GM18520 (cell line): ENCODE measurements around the gene ADGRL1.
"Not testable (repeated sequence)": the region's sequence is repeated elsewhere in the genome, so short reads cannot be mapped to it uniquely, and the experiment has no call there.

Experiments used
- ATAC-seq: cut with Tn5 transposase; IDR thresholded peaks from one replicate; pipeline ENCODE4 v1.9.1; 2021; ENCODE audit not compliant: unreplicated experiment

The ADGRL1 gene

GRCh38 chr19:14218620-14219330 is 12.8 kb upstream of the ADGRL1 start:
- ATAC-seq, result no peak

- not testable (repeated sequence) for ATAC-seq
Observed at GRCh38 chr19:14217886-14218285, 11.9 kb upstream of the ADGRL1 start.

- no peak for ATAC-seq
Observed at GRCh38 chr19:14214580-14214979, 8.6 kb upstream of the ADGRL1 start.

- ATAC-seq, result not testable (repeated sequence)
Observed at GRCh38 chr19:14210182-14210581, 4.2 kb upstream of the ADGRL1 start.

- ATAC-seq, result not testable (repeated sequence)
Observed at GRCh38 chr19:14209401-14209800, 3.4 kb upstream of the ADGRL1 start.

DNA sequence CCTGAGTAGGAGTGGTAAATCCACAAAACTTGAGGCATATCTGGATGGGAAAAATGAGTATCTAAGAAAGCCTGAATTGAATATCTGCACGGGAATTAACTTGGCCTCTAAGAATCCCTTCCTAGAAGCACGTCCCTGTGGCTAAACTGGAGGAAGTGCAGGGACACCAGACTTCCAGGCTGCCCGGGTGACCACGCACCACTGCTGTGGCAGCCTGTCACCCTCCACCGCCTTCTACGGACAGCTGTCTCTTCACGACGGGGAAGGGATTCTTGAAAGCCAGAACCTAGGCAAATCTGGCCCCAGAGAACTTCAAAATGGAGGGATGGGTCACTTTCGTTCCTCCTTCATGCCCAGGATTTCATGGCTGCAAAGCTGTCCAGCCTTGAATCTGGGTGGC is 2.5 kb upstream of the ADGRL1 start:
- not testable (repeated sequence) for ATAC-seq

DNA sequence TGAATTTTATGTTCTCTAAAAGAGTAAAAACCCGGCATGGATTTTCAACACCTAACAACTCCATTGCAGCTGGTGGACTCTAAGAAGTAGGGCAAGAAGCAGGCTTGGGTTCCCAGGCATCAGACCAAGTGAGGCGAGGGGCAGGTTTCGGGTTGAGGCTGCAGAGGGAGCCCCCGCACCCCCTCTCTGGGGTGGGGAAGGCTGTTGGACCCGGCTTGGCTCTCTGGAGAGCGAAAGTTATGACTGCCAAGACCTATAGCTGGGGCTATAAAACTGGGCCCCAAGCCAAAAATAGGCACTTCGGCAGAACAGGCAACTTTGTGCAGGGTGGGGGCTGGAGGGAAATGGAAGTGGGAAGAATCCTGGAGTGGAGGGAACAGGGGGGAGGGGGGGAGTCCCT is 1.8 kb upstream of the ADGRL1 start:
- not testable (repeated sequence) for ATAC-seq

DNA sequence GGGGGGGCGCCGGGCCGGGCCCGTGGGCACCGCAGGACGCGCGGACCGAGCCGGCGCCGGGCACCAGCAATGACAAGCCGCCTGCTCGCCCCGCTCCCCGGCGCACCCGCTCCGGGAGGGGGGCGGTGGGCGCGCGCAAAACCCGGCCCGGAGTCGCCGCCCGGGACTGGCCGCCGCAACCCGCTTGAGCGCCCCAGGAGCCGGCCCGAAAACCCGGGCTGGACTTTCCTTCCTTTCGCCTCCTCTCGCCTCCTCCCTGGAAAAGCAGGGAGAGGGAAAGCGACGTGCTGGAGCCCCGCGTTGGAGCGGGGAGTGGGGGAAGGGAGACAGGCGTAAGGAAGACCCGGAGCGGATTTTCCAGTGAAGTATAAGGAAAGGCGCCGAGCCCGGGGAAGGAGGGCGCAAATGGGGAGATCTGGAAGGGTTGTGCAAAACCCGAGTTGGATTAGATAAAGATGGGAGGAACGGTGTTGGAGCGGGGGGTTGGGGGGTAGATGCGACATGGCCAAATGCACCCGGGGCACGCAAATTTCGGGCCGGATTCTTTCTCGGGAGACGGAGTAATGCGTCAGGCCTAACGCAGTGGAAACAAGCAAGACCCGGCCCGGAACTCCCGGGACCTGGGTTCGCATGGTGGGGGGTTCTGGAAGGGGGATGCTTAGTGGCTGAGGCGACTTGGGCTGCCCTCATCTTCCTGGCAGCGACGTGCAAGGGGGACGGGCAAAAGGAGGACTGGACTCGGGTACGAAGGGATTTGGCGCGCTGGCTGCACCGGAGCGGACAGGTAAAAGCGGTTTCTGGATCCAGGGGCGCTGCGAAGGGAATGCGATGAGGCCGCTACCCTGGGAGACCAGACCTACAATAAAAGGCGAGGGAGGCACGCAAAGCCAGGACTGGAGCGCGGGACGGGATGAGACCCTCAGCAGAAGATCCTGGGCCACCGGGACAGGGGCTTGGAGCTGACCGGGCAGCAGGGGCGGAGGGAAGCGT is 1.1 kb upstream of the ADGRL1 start:
- not testable (repeated sequence) for ATAC-seq

DNA sequence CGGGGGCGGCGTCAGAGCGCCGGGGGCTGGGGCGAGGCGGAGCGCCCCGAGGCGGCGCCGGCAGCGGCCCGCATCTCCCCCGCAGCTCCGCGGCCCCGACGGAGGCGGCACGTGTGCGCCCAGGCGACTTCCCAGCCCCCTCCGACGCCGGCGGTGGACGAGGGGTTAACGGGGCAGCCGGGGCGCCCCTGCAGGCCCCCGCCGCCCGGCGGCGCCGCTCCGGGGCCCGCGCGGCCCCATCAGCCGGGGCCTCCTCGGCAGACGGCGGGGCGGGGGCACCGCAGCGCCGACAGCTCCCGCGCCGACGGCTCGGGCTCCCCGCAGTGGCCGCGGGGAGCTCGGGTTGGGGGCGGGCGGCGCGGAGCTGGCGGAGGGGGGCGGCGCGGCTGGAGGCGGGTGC is 339 bp upstream of the ADGRL1 start:
- not testable (repeated sequence) for ATAC-seq

DNA sequence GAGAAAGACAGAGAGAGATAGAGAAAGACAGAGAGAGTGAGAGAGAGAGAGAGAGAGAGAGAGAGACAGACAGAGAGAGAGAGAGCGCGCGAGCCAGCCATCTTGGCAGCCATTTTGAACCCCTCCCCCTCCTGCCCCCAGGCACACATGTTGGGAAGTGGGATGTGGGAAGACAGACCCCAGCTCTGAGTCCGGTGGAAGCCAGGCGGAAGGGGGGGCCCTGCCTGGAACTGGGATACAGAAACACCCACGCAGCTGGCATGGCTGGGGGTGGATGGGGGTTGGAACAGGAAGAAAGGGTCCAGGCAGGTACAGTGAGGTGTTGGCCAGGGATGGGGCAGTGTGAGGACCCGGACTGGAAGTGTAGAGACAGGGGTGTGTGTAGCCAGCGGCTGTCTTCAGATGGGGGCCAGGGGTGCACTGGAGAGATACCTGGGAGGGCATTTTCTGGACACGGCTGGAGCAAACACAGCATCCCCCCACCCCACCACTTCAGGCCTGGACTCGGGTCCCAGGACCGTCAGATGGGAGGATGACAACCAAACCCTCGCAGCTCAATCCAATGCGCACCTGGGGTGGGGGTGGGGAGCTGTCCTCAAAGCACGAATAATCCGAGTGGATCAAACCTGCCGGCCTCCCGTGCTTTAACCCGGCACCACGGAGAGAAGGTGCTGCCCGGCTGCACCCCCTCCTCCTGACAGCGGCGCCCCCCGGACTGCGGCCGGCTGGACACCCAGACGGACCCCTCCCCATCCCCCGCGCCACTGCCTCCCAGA is 1.1 kb downstream of the ADGRL1 start:
- not testable (repeated sequence) for ATAC-seq

DNA sequence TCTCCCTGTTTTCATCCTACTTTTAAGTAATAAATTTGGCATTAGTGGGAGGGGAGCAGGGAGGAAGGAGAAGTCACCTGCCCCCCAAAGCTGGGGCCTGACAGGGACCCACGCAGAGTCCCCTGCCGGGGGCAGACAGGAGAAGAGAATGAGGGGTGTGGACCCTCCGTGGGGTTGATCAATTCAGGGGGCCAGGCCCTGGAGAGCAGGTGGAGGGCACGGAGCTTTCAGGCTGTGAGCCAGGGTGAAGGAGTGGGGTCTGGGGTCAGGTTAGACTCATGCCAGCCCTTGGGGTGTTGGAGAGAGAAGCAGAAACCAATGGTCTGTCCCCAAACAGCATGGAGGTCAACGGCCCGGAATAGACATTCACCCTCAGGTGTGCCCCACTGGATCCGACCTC is 1.8 kb downstream of the ADGRL1 start:
- ATAC-seq, result not testable (repeated sequence)

DNA sequence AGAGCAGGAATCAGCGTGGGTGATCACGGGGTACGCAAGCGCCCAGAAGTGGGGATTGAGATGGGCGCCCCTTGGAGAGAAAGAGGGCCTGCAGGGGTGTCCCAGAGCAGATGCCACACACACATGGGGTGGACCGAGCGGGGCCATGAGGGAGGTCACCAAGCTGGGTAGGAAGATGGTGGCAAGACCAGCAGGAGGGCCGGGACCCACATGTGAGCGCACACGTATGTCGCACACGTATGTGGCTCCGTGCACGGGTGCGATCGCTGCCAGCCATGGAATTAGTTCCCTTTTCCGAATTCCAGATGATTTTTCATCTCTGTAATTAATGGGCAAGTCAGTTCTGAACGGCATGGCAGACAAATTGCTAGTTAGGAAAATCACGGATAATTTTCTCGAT is 2.2 kb downstream of the ADGRL1 start:
- not testable (repeated sequence) for ATAC-seq

DNA sequence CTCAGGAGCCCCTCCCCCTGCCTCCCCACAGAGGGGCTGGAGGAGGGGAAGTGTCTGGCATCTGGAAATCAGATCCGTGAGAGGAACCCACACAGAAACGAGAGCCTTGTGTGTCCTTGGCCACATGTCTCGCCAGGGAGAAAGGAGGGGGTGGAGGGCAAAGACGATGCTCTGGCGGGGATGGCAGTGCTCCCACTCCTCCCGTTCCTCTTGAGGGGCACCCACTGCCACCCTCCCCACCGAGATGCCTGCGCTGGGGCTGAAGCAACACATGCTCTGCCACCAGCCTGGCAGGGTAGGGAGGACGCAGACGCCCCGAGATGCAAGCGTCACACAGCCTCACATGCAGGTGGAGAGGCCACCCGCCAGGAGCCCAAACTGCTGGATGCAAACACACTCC is 2.8 kb downstream of the ADGRL1 start:
- no peak for ATAC-seq

GRCh38 chr19:14201481-14201880 is 4.5 kb downstream of the ADGRL1 start:
- ATAC-seq, result not testable (repeated sequence)

- not testable (repeated sequence) for ATAC-seq
Observed at GRCh38 chr19:14200147-14200841, 5.7 kb downstream of the ADGRL1 start.

DNA sequence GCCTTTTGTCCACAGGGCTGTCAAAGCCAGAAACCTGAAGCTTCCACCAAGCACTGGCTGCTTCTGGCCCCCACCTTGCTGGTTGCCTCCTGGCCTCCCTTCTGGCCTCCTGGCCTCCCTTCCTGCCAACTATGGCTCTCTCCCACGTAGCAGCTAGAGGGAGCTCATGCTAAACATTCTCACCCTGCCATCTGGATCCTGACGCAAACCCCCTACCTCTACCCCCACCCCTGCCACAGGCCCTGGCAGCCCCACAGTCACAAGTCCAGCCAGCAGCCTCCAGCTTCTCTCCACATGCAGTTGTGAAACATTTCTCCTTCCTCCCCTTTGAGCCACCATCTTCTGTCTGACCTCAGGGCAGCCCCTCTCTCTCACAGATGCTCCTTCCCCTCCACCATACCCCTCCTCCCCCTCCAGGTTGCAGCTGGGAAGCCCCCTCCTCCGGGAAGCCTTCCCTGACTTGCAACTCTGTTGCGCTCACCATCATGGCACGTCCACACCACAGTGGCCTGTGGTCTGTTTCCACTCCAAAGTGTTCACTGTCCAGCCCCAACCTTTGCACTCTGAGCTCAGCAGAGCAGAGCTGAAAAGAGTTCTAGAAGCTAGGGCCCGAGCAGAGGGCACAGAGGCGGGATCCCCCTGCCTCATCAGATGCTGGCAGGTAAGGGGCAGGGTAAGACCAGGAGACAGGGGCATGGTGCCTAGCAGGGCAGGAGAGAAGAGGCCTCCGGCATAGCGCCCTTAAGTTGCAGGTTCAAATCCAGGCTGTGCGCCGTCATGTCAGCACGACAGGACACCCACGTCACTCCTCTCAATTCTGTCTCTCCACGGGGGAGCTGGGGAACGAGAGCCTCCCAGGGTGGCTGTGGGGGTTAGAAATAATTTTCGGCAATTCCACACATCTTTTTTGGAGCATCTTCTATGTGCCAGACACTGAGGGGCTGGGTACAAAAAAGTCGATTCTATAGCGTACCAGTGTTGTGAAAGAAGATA is 7.3 kb downstream of the ADGRL1 start:
- no peak for ATAC-seq

DNA sequence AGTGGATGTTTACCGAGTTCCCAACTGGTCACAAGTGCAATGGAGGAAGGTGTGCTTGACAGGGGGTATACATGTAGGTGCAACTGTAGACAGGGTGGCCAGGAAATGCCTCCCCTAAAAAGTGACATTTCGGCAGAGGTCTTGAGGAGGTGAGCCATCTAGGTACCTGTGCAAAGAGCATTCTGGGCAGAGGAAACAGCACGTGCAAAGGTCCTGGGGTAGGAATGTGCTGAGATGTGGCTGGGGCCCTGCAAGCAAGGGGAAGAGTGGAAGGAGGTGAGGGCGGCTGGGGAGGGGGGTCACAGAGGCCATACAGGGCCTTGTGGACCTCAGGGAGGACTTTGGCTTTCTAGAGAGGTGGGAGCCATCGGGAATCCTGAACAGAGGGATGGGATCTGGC is 8.1 kb downstream of the ADGRL1 start:
- no peak for ATAC-seq

GRCh38 chr19:14197288-14197687 is 8.7 kb downstream of the ADGRL1 start:
- not testable (repeated sequence) for ATAC-seq

DNA sequence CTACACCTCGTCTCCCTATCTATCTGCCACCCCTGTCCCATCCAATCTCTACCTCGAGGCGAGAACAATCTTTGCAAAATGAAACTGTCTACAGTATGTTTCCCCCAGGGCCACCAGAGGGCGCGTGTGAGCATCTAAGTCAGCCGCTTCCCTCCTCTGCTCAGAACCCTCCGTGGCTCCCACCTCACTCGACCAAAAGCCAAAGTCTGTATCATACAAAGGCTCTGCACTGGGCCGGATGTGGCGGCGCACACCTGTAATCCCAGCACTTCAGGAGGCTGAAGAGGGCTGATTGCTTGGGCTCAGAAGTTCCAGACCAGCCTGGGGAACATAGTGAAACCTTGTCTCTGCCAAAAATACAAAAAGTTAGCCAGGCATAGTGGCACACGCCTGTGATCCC is 9.9 kb downstream of the ADGRL1 start:
- ATAC-seq, result not testable (repeated sequence)
